Prostate gland (tissue), 2 donors: ENCODE measurements around the gene GOT1.

Experiments
- CTCF ChIP-seq, 4 experiments: fragments of 200-600 bp in 2 of 4; fragments of 450-650 bp in 2 of 4; sonication (generic) in 2 of 4; IDR thresholded peaks; 1 replicate in 3 of 4; 2 replicates in 1 of 4; pipeline ENCODE4 v1.5.1; 2016 to 2019; ENCODE audit warnings: antibody characterized with exemption in 4 of 4, mild to moderate bottlenecking in 2 of 4, moderate library complexity in 2 of 4
- POLR2A ChIP-seq: fragments of 450-650 bp; IDR thresholded peaks from one replicate; pipeline ENCODE4 v1.6.1; 2016; ENCODE audit warnings: antibody characterized with exemption, mild to moderate bottlenecking
- POLR2AphosphoS5 ChIP-seq: sonication (generic); formaldehyde crosslinking; IDR thresholded peaks from one replicate; pipeline ENCODE4 v1.6.1; 2017; ENCODE audit warnings: antibody characterized with exemption

DNA sequence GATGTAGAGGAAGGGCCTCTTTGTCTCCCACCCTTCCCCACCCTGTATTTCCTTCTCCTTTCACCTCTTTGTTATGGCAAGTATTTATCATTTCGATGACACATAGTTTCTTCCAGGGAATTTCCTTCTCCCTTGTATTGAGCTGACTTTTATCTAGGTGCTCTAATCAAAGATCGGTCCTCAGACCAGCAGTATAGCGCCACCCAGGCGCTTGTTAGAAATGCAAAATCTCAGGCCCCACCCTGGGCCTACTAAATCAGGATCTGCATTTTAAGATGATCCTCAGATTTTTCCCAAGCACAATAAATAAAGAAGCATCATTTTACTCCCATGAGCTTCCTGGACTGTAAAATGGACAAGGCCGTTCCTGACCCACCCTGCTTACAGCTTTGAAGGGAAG is 12.0 kb upstream of the GOT1 start:
- no peak for TF ChIP-seq CTCF (IDR thresholded peaks at IDR 0.05)
- no peak for TF ChIP-seq POLR2AphosphoS5
- no peak for TF ChIP-seq POLR2A
